ENCODE data around the gene ALDH4A1. TPM values are rescaled to one million over a fixed set of nuclear protein-coding genes. Genes with fewer than 3 reads are reported as not detected.
A peak's percentile ranks its signal among the peaks of the same experiment; 100 is the strongest.

Gene ALDH4A1, protein sequence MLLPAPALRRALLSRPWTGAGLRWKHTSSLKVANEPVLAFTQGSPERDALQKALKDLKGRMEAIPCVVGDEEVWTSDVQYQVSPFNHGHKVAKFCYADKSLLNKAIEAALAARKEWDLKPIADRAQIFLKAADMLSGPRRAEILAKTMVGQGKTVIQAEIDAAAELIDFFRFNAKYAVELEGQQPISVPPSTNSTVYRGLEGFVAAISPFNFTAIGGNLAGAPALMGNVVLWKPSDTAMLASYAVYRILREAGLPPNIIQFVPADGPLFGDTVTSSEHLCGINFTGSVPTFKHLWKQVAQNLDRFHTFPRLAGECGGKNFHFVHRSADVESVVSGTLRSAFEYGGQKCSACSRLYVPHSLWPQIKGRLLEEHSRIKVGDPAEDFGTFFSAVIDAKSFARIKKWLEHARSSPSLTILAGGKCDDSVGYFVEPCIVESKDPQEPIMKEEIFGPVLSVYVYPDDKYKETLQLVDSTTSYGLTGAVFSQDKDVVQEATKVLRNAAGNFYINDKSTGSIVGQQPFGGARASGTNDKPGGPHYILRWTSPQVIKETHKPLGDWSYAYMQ
- 11.9 TPM for total RNA-seq
- polyA plus RNA-seq: 26.0 TPM

DNA sequence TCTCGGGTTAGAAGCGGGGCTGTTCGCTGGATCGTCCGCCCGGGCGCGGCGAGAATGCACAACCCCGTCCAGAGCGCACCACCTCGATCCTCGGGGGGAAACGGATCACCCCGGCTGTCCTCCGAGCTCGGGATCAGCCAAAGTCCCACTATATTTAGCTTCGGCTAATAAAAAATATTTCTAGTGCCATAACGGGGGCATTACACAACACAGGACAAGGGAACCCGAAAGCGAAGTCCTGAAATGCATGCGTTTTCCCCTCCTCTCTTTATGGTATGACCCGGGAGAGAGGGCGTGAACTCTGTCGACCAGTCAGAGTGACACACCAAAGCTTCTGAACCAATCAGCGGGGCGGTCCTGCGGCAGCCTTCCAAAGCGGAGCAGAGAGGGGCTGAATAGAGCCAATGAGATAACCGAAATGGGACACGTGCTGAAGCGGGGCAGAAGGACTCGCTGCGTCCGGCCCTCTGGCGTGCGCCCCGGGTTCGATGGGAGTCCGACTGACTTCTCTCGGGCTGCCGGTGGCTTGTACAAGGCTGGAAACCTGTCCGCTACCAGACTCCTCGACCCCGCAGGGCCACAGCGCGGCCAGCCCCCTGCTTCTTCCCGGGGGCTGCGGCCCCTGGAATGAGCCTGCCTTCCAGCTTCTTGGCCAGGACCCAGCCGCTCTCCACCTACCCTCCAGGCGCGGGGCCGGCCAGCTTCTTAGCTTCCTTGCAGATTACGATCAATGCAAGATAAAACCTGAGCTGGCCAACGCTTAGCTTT is at the start of gene ALDH4A1:
ALDH4A1 (minus strand) TSS at position 33 of the 768 bp plus-strand sequence; CDS start at position 1, 32 bp downstream.
- Histone ChIP-seq H3K36me3 (ENCODE audit: insufficient read depth) (peaks cover 2% of the 10 kb centered on the region), H3K4me3 (ENCODE audit: low read depth, low read length) (peak within 1 kb of the TSS; percentile 66), H3K4me1 (ENCODE audit: insufficient read depth) (no peaks in the 10 kb centered on the region), H3K27ac (ENCODE audit: low read depth) (peak within 1 kb of the TSS; percentile 66)
- WGBS: under 1% methylated on average over 55 of the region's 55 CpGs
- DNase-seq (ENCODE audit: extremely low spot score): peak; percentile 97

DNA sequence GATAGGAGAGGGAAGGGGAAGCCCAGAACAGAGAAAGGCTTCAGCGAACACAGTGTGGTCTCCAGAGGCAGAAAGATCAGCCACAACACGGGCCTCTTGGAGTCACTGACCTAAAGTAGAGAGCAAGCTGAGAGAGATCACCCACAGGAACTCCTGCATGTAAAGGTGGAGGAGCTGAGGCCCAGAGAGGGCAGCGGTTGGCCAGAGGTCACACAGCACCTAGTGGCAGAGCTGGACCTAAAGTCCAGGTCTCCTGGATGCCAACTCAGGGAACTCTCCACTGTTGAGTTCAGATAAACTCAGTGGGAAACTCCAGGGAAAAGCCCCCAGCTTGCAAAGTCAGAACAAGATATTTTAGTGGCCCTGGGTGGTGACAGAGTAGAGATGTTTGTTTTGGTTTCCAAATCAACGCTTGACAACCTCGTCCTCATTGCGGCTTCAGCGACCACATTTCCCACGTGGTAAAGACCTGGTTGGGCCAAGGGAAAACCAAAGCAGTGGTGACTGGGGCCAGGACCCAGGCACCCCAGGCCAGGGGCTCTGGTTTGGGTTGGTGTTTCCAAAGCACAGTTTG is 49.5 kb upstream of the ALDH4A1 start:
- WGBS: 51% methylated on average over 8 of the region's 8 CpGs
- Histone ChIP-seq H3K27ac (ENCODE audit: low read depth) (no peak overlapping the region), H3K4me1 (ENCODE audit: insufficient read depth) (no peaks in the 10 kb centered on the region), H3K4me3 (ENCODE audit: low read depth, low read length) (no peak overlapping the region), H3K36me3 (ENCODE audit: insufficient read depth) (no peaks in the 10 kb centered on the region)
- DNase-seq (ENCODE audit: extremely low spot score): no peak

DNA sequence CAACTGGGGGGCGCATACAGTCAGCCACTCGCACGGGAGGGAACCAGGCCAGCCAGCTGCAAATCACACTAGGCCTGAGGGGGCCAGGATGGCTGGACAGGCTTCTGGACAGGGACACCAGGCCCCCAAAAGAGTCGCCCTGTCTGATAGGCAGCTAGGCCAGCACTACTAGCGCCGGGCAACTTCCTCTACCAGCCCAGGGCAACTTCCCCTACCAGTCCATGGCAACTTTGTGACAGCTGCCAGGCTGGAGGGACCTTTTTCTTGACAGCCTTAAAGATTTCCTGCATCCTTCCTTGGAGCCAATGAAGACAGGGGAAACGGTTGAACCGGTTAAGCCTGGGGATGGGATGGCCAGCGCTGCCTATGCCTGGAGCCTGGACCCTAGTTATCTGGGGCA is 49.1 kb upstream of the ALDH4A1 start:
- Histone ChIP-seq H3K4me3 (ENCODE audit: low read depth, low read length) (no peak overlapping the region), H3K4me1 (ENCODE audit: insufficient read depth) (no peaks in the 10 kb centered on the region), H3K27ac (ENCODE audit: low read depth) (no peak overlapping the region), H3K36me3 (ENCODE audit: insufficient read depth) (no peaks in the 10 kb centered on the region)
- 61% methylated on average over 9 of the region's 9 CpGs for WGBS
- DNase-seq (ENCODE audit: extremely low spot score): no peak

DNA sequence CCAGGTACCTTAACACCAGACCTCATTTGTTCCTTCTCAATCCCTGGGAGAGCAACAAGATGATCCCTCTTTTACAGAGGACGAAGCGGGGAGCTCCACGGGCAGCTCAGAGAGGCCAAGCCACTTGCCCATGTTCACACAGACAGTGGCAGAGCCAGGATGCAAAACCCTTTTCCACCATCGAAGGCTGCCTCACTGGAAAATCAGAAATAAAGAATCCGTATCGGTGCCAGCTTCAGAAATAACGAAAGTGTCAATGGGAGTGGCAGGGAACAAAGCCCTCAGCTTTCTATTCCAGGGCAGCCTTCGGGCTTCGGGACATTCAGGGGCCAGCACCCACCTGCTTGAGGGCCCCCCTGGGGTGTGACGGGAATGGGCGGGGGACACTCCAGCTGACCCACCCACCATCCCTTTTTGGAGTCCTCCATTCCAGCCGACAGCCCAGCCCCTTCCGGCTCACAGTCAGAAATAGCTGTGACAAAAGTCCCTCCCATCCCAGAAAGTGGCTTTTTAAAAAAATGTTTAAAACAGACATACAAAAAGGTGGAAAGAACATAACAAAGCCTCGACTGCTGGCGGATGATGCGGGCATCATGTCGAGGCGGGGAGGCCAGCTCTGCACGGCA is 48.2 kb upstream of the ALDH4A1 start:
- Histone ChIP-seq H3K4me3 (ENCODE audit: low read depth, low read length) (no peak overlapping the region), H3K27ac (ENCODE audit: low read depth) (peak overlapping the region; percentile 81), H3K36me3 (ENCODE audit: insufficient read depth) (no peaks in the 10 kb centered on the region), H3K4me1 (ENCODE audit: insufficient read depth) (no peaks in the 10 kb centered on the region)
- DNase-seq (ENCODE audit: extremely low spot score): no peak
- WGBS: 31% methylated on average over 19 of the region's 19 CpGs

DNA sequence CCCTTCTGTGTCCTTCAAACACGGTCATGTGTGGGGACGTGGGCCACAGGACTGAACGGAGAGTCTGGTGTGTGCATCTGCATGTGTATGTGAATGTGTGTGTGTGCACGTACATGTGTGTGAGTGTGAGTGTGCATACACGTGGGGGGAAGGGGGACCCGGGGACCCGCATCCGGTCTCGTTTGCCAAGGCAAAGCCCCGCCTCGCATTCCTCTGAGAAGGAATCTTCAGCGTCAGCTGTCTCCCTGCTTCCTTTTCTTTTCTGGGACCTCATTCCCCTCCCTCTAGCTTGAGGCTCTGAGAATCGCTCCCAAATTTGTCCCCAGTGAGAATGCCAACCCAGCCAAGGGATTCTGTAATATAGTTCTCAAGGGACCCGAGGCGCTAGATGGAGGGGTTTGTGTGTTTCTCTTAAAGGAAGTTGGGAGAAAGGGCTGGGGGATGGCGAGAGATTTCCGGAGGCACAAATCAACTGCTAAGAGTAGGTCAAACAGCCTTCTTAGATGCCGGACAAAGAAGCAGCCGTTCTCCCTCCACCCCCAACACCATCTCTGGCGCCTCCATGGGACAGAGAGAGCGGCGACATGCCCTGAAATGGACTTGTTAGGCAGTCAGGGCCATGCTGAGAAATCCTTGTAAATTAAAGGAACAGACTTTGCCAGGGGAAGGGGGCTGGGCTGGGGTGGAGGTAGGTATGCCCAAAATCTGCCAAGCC is 47.5 kb upstream of the ALDH4A1 start:
- H3K4me1 ChIP-seq (ENCODE audit: insufficient read depth): no peaks in the 10 kb centered on the region
- WGBS: 6% methylated on average over 22 of the region's 22 CpGs
- H3K4me3 ChIP-seq (ENCODE audit: low read depth, low read length): peak overlapping the region; percentile 3
- no peaks in the 10 kb centered on the region for H3K36me3 ChIP-seq (ENCODE audit: insufficient read depth)
- peak overlapping the region; percentile 81 for H3K27ac ChIP-seq (ENCODE audit: low read depth)
- DNase-seq (ENCODE audit: extremely low spot score): no peak

DNA sequence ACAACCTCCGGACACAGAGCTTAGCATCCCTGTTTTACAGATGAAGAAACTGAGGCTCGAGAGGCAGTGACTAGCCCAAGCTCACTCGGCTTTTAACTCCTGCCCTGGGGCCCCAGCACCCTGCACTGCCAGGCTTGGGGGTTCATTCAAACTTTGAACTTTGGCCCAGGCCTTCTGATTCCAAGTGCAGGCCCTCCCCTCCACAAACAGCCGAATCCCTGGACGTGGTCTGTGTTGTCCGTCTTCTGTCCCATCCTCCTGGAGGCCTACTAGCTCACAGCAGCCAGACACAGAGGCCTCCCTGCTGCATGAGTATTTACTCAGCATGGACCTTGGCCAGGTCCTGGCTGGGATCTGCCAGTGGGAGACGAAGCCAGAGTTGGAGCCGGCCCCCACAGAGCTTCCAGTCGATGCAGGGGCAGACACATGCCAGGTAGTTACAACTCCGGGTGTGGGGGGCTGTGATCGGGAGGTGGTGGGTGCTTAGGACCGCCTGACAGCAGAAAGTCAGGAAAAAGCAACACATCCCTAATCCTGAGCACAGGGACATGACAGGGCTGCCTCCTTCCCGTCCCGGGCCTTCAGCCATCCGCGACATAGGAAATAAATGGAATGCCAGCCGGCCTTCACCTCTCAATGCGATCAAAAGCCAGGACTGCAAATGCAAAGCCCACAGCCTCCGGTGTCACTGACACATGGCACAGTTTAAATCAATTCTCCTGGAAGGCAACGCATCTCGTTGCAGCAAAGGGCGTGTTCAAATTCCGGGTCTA is 46.7 kb upstream of the ALDH4A1 start:
- no peak for DNase-seq (ENCODE audit: extremely low spot score)
- peak overlapping the region; percentile 55 for H3K27ac ChIP-seq (ENCODE audit: low read depth)
- H3K4me3 ChIP-seq (ENCODE audit: low read depth, low read length): no peak overlapping the region
- WGBS: 30% methylated on average over 23 of the region's 23 CpGs
- H3K4me1 ChIP-seq (ENCODE audit: insufficient read depth): no peaks in the 10 kb centered on the region
- H3K36me3 ChIP-seq (ENCODE audit: insufficient read depth): no peaks in the 10 kb centered on the region

DNA sequence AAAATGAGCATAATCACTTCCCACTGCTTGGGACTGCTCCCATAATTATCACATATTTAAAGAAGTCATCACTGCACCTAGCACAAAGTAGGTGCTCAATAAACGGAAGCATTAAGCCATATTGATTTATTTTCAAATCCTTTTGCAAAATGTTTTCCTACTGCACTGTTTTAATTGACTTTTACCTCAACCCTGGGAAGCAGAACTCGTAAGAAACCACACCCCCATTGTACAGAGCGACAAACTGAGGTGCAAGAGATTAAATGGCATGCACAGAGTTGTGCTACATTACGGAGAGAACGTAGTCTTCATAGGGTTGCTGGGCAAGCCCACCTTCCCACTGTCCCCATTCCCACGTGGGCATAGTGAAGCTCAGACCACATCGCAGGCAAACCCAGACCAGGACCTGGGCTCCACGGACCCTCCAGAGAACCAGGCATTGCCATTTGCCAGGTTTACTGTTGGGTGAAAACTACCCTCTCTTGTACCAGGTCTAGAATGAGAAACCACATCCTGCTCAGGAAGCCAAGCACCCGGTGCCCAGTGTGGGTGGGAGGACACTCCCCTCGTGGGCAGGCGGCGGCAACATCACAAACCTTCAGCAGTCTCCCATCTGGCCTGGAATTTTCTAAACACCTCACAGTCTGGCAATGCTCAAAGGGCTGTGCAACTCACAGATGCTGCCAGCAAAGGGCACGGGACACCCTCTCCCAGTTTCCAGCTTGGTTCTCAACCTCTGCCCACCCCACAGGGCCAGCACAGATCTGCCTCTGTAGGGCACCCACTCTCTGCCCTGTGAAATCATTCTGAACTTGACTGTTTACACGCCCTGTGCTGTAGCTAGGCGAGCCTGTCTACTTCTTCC is 45.9 kb upstream of the ALDH4A1 start:
- 66% methylated on average over 15 of the region's 15 CpGs for WGBS
- H3K4me1 ChIP-seq (ENCODE audit: insufficient read depth): no peaks in the 10 kb centered on the region
- DNase-seq (ENCODE audit: extremely low spot score): no peak
- no peak overlapping the region for H3K4me3 ChIP-seq (ENCODE audit: low read depth, low read length)
- H3K27ac ChIP-seq (ENCODE audit: low read depth): no peak overlapping the region
- no peaks in the 10 kb centered on the region for H3K36me3 ChIP-seq (ENCODE audit: insufficient read depth)

DNA sequence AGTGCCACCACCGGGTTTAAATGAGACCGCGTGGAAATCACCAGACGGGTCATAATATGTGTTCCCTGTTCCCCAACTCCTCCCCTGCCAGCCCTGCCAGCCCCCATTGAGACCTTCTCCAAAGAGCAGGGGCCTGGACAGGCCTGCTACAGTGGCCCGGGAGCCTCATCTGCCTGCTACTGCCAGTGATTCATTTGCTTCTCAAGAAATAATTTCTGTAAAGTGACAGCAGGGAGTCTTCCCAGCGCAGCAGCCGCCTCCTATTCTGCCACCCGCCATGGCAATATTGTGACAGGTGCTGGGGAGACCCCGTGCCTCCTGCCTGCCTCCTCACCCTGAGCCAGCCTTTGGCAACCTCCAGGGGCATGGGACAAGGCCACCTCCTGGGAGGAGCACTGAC is 45.2 kb upstream of the ALDH4A1 start:
- H3K36me3 ChIP-seq (ENCODE audit: insufficient read depth): no peaks in the 10 kb centered on the region
- no peaks in the 10 kb centered on the region for H3K4me1 ChIP-seq (ENCODE audit: insufficient read depth)
- no peak overlapping the region for H3K27ac ChIP-seq (ENCODE audit: low read depth)
- DNase-seq (ENCODE audit: extremely low spot score): no peak
- H3K4me3 ChIP-seq (ENCODE audit: low read depth, low read length): no peak overlapping the region
- 85% methylated on average over 9 of the region's 9 CpGs for WGBS

DNA sequence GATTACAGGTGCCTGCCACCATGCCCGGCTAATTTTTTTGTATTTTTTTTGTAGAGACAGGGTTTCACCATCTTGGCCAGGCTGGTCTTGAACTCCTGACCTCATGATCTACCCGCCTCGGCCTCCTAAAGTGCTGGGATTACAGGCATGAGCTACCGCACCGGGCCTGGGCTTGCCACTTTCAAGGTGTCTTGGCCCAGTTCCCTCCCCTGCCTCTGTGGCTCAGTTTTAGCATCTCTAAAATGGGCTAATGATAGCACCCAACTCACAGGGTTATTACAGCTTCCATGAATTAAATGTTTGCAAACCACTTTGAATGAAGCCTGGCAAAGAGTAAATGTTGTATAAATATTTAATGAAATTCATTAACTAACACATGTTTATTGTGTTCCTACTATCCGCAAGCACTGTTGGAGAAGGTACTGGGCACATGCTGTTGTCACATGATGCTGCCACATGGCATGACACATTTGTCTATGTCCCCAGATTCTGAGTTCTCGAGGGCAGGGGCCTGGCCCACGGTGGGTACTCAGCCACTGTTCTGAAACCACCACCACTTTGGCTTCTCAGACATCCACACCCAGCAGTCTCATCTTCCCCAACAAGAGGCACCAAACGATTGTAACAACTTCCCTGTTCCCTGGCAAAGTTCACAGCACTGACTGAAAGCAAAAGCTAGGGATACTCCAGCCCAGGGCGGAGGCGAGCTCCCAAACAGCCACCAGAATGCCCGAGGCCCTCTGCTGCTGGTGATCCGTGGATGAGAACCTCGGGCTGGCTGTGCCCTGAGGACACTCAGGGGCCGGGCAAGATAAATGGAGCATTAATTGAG is 44.4 kb upstream of the ALDH4A1 start:
- 78% methylated on average over 15 of the region's 15 CpGs for WGBS
- no peak overlapping the region for H3K27ac ChIP-seq (ENCODE audit: low read depth)
- DNase-seq (ENCODE audit: extremely low spot score): no peak

DNA sequence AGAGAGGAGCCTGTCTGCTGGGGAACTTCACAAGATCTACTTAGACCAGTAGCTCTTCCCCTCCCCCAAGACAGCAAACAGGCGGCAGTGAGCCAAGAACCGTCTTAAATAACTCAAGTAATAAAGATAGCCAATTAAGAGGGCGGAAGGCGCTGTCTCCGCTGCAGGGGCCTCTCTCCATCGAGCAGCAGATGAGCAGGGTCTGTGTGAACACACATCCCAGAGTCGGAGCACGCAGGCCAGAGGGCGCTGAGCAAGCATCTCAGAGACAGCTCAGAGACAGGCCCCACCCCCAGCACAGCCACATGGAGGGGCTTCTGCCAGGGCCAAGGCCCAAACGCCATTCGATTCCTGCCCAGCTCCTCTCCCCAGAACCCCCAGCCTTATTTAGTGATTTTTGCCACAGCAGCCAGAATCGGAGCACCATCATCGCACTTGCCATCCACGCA is 43.1 kb upstream of the ALDH4A1 start:
- peak; percentile 85 for DNase-seq (ENCODE audit: extremely low spot score)
- H3K4me3 ChIP-seq (ENCODE audit: low read depth, low read length): no peak overlapping the region
- no peaks in the 10 kb centered on the region for H3K4me1 ChIP-seq (ENCODE audit: insufficient read depth)
- no peaks in the 10 kb centered on the region for H3K36me3 ChIP-seq (ENCODE audit: insufficient read depth)
- H3K27ac ChIP-seq (ENCODE audit: low read depth): no peak overlapping the region
- WGBS: 35% methylated on average over 14 of the region's 14 CpGs

More for the DNA sequence above, 44.4 kb upstream of the ALDH4A1 start:
- H3K36me3 ChIP-seq (ENCODE audit: insufficient read depth): no peaks in the 10 kb centered on the region
- no peak overlapping the region for H3K4me3 ChIP-seq (ENCODE audit: low read depth, low read length)
- H3K4me1 ChIP-seq (ENCODE audit: insufficient read depth): no peaks in the 10 kb centered on the region

DNA sequence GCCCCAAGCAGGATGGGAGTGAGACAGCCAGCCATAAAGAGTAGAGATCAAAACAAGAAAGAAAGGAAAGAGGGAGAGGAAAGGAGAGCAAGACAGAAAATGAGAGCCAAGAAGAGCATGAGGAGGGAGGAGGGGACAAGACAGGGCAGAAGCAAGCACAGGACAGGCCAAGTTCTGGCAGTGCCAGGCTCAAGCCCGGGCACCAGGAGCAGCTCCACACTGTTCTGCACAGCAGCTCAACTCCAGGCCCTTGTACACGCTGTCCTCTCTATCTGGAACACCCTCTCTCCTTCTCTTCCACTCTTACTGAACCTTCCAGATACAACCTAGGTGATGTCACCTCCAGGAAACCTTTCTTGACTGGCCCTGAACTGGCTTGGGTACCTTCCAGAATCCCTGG is 42.5 kb upstream of the ALDH4A1 start:
- H3K4me1 ChIP-seq (ENCODE audit: insufficient read depth): no peaks in the 10 kb centered on the region
- H3K4me3 ChIP-seq (ENCODE audit: low read depth, low read length): no peak overlapping the region
- 83% methylated on average over 2 of the region's 2 CpGs for WGBS
- DNase-seq (ENCODE audit: extremely low spot score): no peak
- H3K36me3 ChIP-seq (ENCODE audit: insufficient read depth): no peaks in the 10 kb centered on the region
- no peak overlapping the region for H3K27ac ChIP-seq (ENCODE audit: low read depth)

Measured in urinary bladder (tissue), 4 donors.